Spleen (tissue), 11 donors: Measurements from ENCODE around the gene MCCD1. TPM values are rescaled to one million over a fixed set of nuclear protein-coding genes. Genes with fewer than 3 reads are reported as not detected.
"Not testable (repeated sequence)": the region's sequence is repeated elsewhere in the genome, so short reads cannot be mapped to it uniquely, and the experiment has no call there.

ENCODE experiments used
- DNase-seq: peaks from one replicate; pipeline ENCODE4 v3.0.0-alpha.2; 2020
- H3K27ac ChIP-seq, 8 donors: fragments of 200-600 bp; sonication (generic) in 7 of 8; 1 replicate in 4 of 8; 2 replicates in 4 of 8; pipeline versions ENCODE4 v1.5.0 to v1.8.0; 2016 to 2021; ENCODE audit warnings: inconsistent platforms in 4 of 8, mild to moderate bottlenecking in 4 of 8, moderate library complexity in 1 of 8
- H3K27me3 ChIP-seq, 7 donors: fragments of 200-600 bp; sonication (generic) in 6 of 7; replicated peaks in 1 of 7; 1 replicate in 4 of 7; 2 replicates in 3 of 7; pipeline versions ENCODE4 v1.5.0 to v1.8.0; 2016 to 2021; ENCODE audit warnings: inconsistent platforms in 3 of 7, mild to moderate bottlenecking in 1 of 7
- H3K36me3 ChIP-seq, 6 donors: fragments of 200-600 bp; sonication (generic) in 5 of 6; 1 replicate in 4 of 6; 2 replicates in 2 of 6; pipeline versions ENCODE4 v1.5.0 to v1.8.0; 2016 to 2021; ENCODE audit warnings: inconsistent platforms in 2 of 6
- H3K4me1 ChIP-seq, 6 donors: fragments of 200-600 bp; sonication (generic) in 5 of 6; 1 replicate in 3 of 6; 2 replicates in 3 of 6; pipeline versions ENCODE4 v1.5.0 to v1.8.0; 2016 to 2021; ENCODE audit warnings: inconsistent platforms in 3 of 6
- H3K4me3 ChIP-seq, 8 donors: fragments of 200-600 bp; sonication (generic) in 7 of 8; 1 replicate in 4 of 8; 2 replicates in 4 of 8; pipeline versions ENCODE4 v1.5.0 to v1.8.0; 2016 to 2021; ENCODE audit warnings: inconsistent platforms in 4 of 8, mild to moderate bottlenecking in 4 of 8, moderate library complexity in 2 of 8
- H3K9me3 ChIP-seq, 8 donors: fragments of 200-600 bp; sonication (generic) in 7 of 8; 1 replicate in 4 of 8; 2 replicates in 4 of 8; pipeline versions ENCODE4 v1.5.0 to v1.8.0; 2016 to 2021; ENCODE audit warnings: inconsistent platforms in 4 of 8
- CTCF ChIP-seq, 11 experiments: fragments of 200-600 bp in 7 of 11; fragments of 450-650 bp in 4 of 11; sonication (generic) in 4 of 11; IDR thresholded peaks in 8 of 11; conservative IDR thresholded peaks in 3 of 11; 1 replicate in 7 of 11; 2 replicates in 4 of 11; pipeline versions ENCODE4 v1.4.0 to v1.8.0; 2016 to 2021; ENCODE audit warnings: antibody characterized with exemption in 11 of 11, inconsistent platforms in 4 of 11, mild to moderate bottlenecking in 1 of 11
- POLR2A ChIP-seq, 3 donors: fragments of 450-650 bp; IDR thresholded peaks; one replicate each; pipeline ENCODE4 v1.5.1; 2017; ENCODE audit warnings: antibody characterized with exemption in 3 of 3, mild to moderate bottlenecking in 1 of 3
- POLR2AphosphoS5 ChIP-seq, 3 donors: sonication (generic); formaldehyde crosslinking; IDR thresholded peaks; one replicate each; pipeline ENCODE4 v1.5.1; 2017; ENCODE audit warnings: antibody characterized with exemption in 3 of 3
- WGBS, 5 donors: extraction: QIAGEN DNeasy Blood & Tissue Kit in 3 of 5; methylation state at CpG; one replicate each; pipeline versions ENCODE4 v1.1.5 to v1.1.7; 2013 to 2018; 5-methylcytosine and 5-hydroxymethylcytosine counted together
- intact Hi-C: fragments of 100-400 bp; cut with DNase I; formaldehyde crosslinking; loops from one replicate; pipeline ENCODE4 v1.15.0; 2023; ENCODE audit warnings: low total_unique reads
- polyA plus RNA-seq, 3 donors: library from polyadenylated mRNA; stranded (reverse); fragments of 200-250 nt; gene quantifications; one replicate each; pipeline ENCODE4 v1.2.1, GENCODE V29; 2013
- total RNA-seq, 7 donors: library from RNA; depleted of rRNA in 3 of 7; stranded (reverse); fragments of >200 nt in 3 of 7; fragmentation: NEBNext Ultra II Directional in 4 of 7; extraction: Animal tissue kit (Norgen Biotek cat#: 25700) in 4 of 7; gene quantifications; one replicate each; pipeline versions ENCODE4 v1.1.0 to v1.2.1, GENCODE V29; 2016 to 2021
- donor health status: healthy with polysubstance abuse.
- donor health status: DM: no; HTN: no; CAD: no; lungs with moderate emphysema.
- donor health status: DM: no; HTN: no; CAD: no.
- donor health status: Bipolar disorder and iron deficiency.
- donor health status: healthy.
- donor health status: DM: no; HTN: no; CAD: no.
- donor health status: DM: yes; HTN: yes; CAD: no.

MCCD1 gene
- total and polyA plus RNA-seq, 10 donors, result not detected

- DNase-seq, result no peak
- peaks cover 0 to 10% (median 0%) of the 10 kb centered on the region in 6 donors for H3K4me1 ChIP-seq
- 61 to 92% (median 89%) methylated on average over 2 of the region's 2 CpGs for WGBS, 5 donors
- H3K36me3 ChIP-seq, result no peaks in the 10 kb centered on the region
- no peak overlapping the region for H3K27ac ChIP-seq
- no peak for TF ChIP-seq POLR2A (IDR thresholded peaks at IDR 0.05)
- no peak for TF ChIP-seq POLR2AphosphoS5 (IDR thresholded peaks at IDR 0.05)
- no peak for TF ChIP-seq CTCF (IDR thresholded peaks at IDR 0.05 in 8 of 11, conservative IDR thresholded peaks at IDR 0.05 in 3 of 11)
- intact Hi-C loops, result no loop called here
- no peaks in the 10 kb centered on the region for H3K9me3 ChIP-seq
- no peaks in the 10 kb centered on the region for H3K27me3 ChIP-seq
- H3K4me3 ChIP-seq, result no peak overlapping the region
These were observed 45.4 kb upstream of the MCCD1 start for GRCh38 chr6:31483392-31483791.

GRCh38 chr6:31485055-31485454 lies 43.7 kb upstream of the MCCD1 start:
- DNase-seq, result no peak
- no peaks in the 10 kb centered on the region for H3K9me3 ChIP-seq
- no peaks in the 10 kb centered on the region for H3K27me3 ChIP-seq
- no peaks in the 10 kb centered on the region for H3K36me3 ChIP-seq
- intact Hi-C loops, result no loop called here
- no peak overlapping the region for H3K27ac ChIP-seq
- TF ChIP-seq POLR2A (IDR thresholded peaks at IDR 0.05) (no peak), CTCF (IDR thresholded peaks at IDR 0.05 in 8 of 11, conservative IDR thresholded peaks at IDR 0.05 in 3 of 11) (no peak), POLR2AphosphoS5 (IDR thresholded peaks at IDR 0.05) (no peak)
- H3K4me1 ChIP-seq, result no peaks in the 10 kb centered on the region
- WGBS, 5 donors, result 78 to 98% (median 93%) methylated on average over 1 of the region's 1 CpG
- no peak overlapping the region for H3K4me3 ChIP-seq

GRCh38 chr6:31486065-31486837 lies 42.5 kb upstream of the MCCD1 start:
- DNase-seq, H3K4me3 ChIP-seq, H3K9me3 ChIP-seq, H3K27ac ChIP-seq, intact Hi-C loops, H3K27me3 ChIP-seq, H3K36me3 ChIP-seq, H3K4me1 ChIP-seq: not testable (repeated sequence)
- WGBS, 5 donors, result no CpG with 5 or more reads among the region's 9 CpGs

GRCh38 chr6:31487674-31488073 lies 41.1 kb upstream of the MCCD1 start:
- H3K36me3 ChIP-seq, H3K27ac ChIP-seq, H3K4me3 ChIP-seq, DNase-seq, intact Hi-C loops, H3K27me3 ChIP-seq, H3K9me3 ChIP-seq: not testable (repeated sequence)
- H3K4me1 ChIP-seq, result peaks cover 0 to 19% (median 12%) of the 10 kb centered on the region in 6 donors
- 63 to 84% (median 79%) methylated on average over 4 to 6 of the region's 6 CpGs for WGBS, 5 donors

GRCh38 chr6:31489086-31489485 lies 39.7 kb upstream of the MCCD1 start:
- intact Hi-C loops, result no loop called here
- Histone ChIP-seq H3K36me3 (no peaks in the 10 kb centered on the region), H3K4me3 (no peak overlapping the region), H3K4me1 (peaks cover 9 to 31% (median 23%) of the 10 kb centered on the region in 6 donors), H3K27me3 (no peaks in the 10 kb centered on the region), H3K27ac (no peak overlapping the region), H3K9me3 (no peaks in the 10 kb centered on the region)
- WGBS, 5 donors, result 81 to 89% (median 85%) methylated on average over 4 of the region's 4 CpGs
- no peak for TF ChIP-seq CTCF (IDR thresholded peaks at IDR 0.05 in 8 of 11, conservative IDR thresholded peaks at IDR 0.05 in 3 of 11)
- TF ChIP-seq POLR2AphosphoS5 (IDR thresholded peaks at IDR 0.05), result no peak
- no peak for TF ChIP-seq POLR2A (IDR thresholded peaks at IDR 0.05)
- DNase-seq, result no peak
